ENCODE results near the gene PKNOX1. TPM values are rescaled to one million over a fixed set of nuclear protein-coding genes. Genes with fewer than 3 reads are reported as not detected.

PKNOX1 gene
- total and polyA plus RNA-seq, 9 of the 15 experiments (the other 6 are each of a cell fraction or from before 2014, with no cell fraction given), result 8.8 to 25.9 (median 13.2) TPM

DNA sequence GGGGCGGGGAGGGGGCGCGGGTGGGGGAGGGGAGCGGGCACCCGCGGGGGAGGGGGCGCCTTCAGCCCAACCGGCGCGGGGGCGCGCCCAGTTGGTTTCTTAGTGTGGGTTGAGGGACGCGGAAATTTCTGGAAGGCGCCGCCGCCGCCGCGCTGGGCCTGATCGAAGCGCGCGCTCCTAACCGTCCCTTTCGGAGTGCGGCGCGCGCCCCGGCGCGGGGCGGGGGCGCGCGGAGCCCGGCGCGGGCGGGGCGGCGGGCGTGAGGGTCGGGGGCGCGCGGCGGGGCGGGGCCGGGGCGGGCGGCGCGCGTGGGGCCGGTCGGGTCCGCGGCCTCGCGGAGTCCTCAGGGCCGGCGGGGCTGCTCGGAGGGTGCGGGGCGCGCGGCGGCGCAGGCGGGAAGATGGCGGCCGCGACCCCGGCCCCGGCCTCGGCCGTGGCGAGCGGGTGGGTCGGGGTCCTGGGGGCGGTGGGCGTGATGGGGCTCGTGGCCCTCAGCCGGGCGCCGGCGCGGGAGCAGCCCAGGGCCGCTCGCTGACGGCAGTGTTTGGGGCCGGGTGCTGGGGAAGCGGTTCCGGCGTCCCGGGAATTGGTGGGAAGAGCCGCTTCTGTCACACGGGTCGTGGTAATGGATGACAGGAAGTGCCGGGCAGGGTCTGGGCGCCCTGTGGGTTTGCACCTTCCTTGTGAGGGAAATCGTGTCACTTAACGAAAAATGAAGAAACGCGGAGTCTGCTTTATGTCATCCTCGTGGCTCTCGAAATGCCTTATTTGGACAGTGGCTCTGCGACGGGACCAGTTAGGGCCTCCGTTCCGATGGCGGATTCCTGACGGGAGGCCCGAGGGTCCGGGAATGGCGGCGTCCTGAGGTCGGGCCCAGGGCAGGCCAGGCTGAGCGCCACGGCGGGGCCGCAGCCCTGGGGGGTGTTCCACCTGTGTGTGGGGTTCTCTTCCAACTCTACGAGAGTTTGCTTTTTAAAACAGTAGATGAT lies 764 bp downstream of the PKNOX1 start (continued):
- TF ChIP-seq, protein P1, sequence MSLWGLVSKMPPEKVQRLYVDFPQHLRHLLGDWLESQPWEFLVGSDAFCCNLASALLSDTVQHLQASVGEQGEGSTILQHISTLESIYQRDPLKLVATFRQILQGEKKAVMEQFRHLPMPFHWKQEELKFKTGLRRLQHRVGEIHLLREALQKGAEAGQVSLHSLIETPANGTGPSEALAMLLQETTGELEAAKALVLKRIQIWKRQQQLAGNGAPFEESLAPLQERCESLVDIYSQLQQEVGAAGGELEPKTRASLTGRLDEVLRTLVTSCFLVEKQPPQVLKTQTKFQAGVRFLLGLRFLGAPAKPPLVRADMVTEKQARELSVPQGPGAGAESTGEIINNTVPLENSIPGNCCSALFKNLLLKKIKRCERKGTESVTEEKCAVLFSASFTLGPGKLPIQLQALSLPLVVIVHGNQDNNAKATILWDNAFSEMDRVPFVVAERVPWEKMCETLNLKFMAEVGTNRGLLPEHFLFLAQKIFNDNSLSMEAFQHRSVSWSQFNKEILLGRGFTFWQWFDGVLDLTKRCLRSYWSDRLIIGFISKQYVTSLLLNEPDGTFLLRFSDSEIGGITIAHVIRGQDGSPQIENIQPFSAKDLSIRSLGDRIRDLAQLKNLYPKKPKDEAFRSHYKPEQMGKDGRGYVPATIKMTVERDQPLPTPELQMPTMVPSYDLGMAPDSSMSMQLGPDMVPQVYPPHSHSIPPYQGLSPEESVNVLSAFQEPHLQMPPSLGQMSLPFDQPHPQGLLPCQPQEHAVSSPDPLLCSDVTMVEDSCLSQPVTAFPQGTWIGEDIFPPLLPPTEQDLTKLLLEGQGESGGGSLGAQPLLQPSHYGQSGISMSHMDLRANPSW (CRISPR knock-in tag; IDR thresholded peaks at IDR 0.05), result no peak
- TF ChIP-seq SMAD3 (CRISPR knock-in tag; conservative IDR thresholded peaks at IDR 0.05), result 0 out of 2 replicates have a peak, but pooled peaks have one; percentile 31
- TF ChIP-seq ZNF140 (CRISPR knock-in tag; IDR thresholded peaks at IDR 0.05), result 0 out of 2 replicates have a peak, but pooled peaks have one; percentile 32
- TF ChIP-seq PCBP1 (IDR thresholded peaks at IDR 0.05; ENCODE audit: low read depth, low read length, poor library complexity, severe bottlenecking), result no peak
- TF ChIP-seq, protein P2, sequence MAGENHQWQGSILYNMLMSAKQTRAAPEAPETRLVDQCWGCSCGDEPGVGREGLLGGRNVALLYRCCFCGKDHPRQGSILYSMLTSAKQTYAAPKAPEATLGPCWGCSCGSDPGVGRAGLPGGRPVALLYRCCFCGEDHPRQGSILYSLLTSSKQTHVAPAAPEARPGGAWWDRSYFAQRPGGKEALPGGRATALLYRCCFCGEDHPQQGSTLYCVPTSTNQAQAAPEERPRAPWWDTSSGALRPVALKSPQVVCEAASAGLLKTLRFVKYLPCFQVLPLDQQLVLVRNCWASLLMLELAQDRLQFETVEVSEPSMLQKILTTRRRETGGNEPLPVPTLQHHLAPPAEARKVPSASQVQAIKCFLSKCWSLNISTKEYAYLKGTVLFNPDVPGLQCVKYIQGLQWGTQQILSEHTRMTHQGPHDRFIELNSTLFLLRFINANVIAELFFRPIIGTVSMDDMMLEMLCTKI (IDR thresholded peaks at IDR 0.05; ENCODE audit: partially characterized antibody), result no peak
- no peak for TF ChIP-seq GATA2 (CRISPR knock-in tag; IDR thresholded peaks at IDR 0.05)
- TF ChIP-seq, protein P3, sequence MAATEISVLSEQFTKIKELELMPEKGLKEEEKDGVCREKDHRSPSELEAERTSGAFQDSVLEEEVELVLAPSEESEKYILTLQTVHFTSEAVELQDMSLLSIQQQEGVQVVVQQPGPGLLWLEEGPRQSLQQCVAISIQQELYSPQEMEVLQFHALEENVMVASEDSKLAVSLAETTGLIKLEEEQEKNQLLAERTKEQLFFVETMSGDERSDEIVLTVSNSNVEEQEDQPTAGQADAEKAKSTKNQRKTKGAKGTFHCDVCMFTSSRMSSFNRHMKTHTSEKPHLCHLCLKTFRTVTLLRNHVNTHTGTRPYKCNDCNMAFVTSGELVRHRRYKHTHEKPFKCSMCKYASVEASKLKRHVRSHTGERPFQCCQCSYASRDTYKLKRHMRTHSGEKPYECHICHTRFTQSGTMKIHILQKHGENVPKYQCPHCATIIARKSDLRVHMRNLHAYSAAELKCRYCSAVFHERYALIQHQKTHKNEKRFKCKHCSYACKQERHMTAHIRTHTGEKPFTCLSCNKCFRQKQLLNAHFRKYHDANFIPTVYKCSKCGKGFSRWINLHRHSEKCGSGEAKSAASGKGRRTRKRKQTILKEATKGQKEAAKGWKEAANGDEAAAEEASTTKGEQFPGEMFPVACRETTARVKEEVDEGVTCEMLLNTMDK (IDR thresholded peaks at IDR 0.05; ENCODE audit: borderline replicate concordance, insufficient read depth, low read depth, low read length, poor library complexity, severe bottlenecking), result no peak
- TF ChIP-seq, protein P4, sequence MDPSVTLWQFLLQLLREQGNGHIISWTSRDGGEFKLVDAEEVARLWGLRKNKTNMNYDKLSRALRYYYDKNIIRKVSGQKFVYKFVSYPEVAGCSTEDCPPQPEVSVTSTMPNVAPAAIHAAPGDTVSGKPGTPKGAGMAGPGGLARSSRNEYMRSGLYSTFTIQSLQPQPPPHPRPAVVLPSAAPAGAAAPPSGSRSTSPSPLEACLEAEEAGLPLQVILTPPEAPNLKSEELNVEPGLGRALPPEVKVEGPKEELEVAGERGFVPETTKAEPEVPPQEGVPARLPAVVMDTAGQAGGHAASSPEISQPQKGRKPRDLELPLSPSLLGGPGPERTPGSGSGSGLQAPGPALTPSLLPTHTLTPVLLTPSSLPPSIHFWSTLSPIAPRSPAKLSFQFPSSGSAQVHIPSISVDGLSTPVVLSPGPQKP (CRISPR knock-in tag; IDR thresholded peaks at IDR 0.05), result no peak
- TF ChIP-seq MYBL2 (IDR thresholded peaks at IDR 0.05; ENCODE audit: low read depth), result no peak
- no peak for TF ChIP-seq MYBL2 (CRISPR knock-in tag; IDR thresholded peaks at IDR 0.05; ENCODE audit: borderline replicate concordance)
- TF ChIP-seq STAT5B (CRISPR knock-in tag; IDR thresholded peaks at IDR 0.05), result no peak
- TF ChIP-seq, protein P5, sequence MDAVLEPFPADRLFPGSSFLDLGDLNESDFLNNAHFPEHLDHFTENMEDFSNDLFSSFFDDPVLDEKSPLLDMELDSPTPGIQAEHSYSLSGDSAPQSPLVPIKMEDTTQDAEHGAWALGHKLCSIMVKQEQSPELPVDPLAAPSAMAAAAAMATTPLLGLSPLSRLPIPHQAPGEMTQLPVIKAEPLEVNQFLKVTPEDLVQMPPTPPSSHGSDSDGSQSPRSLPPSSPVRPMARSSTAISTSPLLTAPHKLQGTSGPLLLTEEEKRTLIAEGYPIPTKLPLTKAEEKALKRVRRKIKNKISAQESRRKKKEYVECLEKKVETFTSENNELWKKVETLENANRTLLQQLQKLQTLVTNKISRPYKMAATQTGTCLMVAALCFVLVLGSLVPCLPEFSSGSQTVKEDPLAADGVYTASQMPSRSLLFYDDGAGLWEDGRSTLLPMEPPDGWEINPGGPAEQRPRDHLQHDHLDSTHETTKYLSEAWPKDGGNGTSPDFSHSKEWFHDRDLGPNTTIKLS (IDR thresholded peaks at IDR 0.05; ENCODE audit: borderline replicate concordance, low read depth), result peak; percentile 26; the same call in 1 of the 2 replicates
- 0 out of 2 replicates have a peak, but pooled peaks have one; percentile 25 for TF ChIP-seq BACH1 (tag; IDR thresholded peaks at IDR 0.05)

All from K562 (cell line).